DND-41 (cell line): Measurements from ENCODE around the gene ADAMTS3.

ENCODE experiments used
- ATAC-seq: fragments of 200-7000 bp; cut with Tn5 transposase; 3 replicates; pipeline ENCODE4 v1.9.1; 2021; ENCODE audit warnings: low read depth; ENCODE audit not compliant: insufficient read depth
- DNase-seq: peaks from one replicate; pipeline ENCODE4 v3.0.0-alpha.2; 2020
- H2AFZ ChIP-seq: 2 replicates; pipeline ENCODE4 v1.6.0; 2012; ENCODE audit warnings: low read depth, low read length
- H3K27ac ChIP-seq: 2 replicates; pipeline ENCODE4 v1.5.1; 2012; ENCODE audit warnings: low read length, inconsistent platforms
- H3K27me3 ChIP-seq: fragments of 200-600 bp; sonication (generic); 2 replicates; pipeline ENCODE4 v1.6.0; 2012; ENCODE audit warnings: low read length, mild to moderate bottlenecking, inconsistent platforms; ENCODE audit not compliant: insufficient read depth, poor library complexity
- H3K36me3 ChIP-seq: 2 replicates; pipeline ENCODE4 v1.5.1; 2012; ENCODE audit warnings: low read length, inconsistent platforms; ENCODE audit not compliant: insufficient read depth
- H3K4me1 ChIP-seq: 2 replicates; pipeline ENCODE4 v1.5.1; 2012; ENCODE audit warnings: mild to moderate bottlenecking, low read length; ENCODE audit not compliant: insufficient read depth
- H3K4me2 ChIP-seq: 2 replicates; pipeline ENCODE4 v1.6.0; 2012; ENCODE audit warnings: mild to moderate bottlenecking, moderate library complexity, low read length, inconsistent platforms; ENCODE audit not compliant: insufficient read depth
- H3K4me3 ChIP-seq, 2 experiments: fragments of 200-600 bp in 1 of 2; shearing (Covaris generic) in 1 of 2; 2 replicates each; pipeline ENCODE4 v1.5.1; 2012 to 2016; ENCODE audit warnings: inconsistent platforms in 2 of 2, low read length in 2 of 2, mild to moderate bottlenecking in 2 of 2, low read depth in 1 of 2, moderate library complexity in 1 of 2
- H3K79me2 ChIP-seq: 2 replicates; pipeline ENCODE4 v1.6.0; 2012; ENCODE audit warnings: low read length, inconsistent platforms; ENCODE audit not compliant: insufficient read depth
- H3K9ac ChIP-seq: 2 replicates; pipeline ENCODE4 v1.6.0; 2012; ENCODE audit warnings: low read depth, mild to moderate bottlenecking, inconsistent platforms, low read length, moderate library complexity
- H3K9me3 ChIP-seq: 2 replicates; pipeline ENCODE4 v1.5.1; 2012; ENCODE audit warnings: low read length, moderate library complexity, mild to moderate bottlenecking, inconsistent platforms; ENCODE audit not compliant: insufficient read depth, severe bottlenecking
- H4K20me1 ChIP-seq: 2 replicates; pipeline ENCODE4 v1.6.0; 2012; ENCODE audit warnings: low read length; ENCODE audit not compliant: insufficient read depth
- CTCF ChIP-seq: IDR thresholded peaks from 2 replicates; pipeline ENCODE4 v1.5.1; 2012; ENCODE audit warnings: borderline replicate concordance, low read length, moderate library complexity, mild to moderate bottlenecking; ENCODE audit not compliant: poor library complexity, severe bottlenecking; ENCODE audit errors: extremely low read depth
- EZH2 ChIP-seq: IDR thresholded peaks from 3 replicates; pipeline ENCODE4 v1.6.1; 2012; ENCODE audit warnings: borderline replicate concordance, low read depth, mild to moderate bottlenecking, moderate library complexity, low read length, inconsistent platforms; ENCODE audit not compliant: severe bottlenecking

Gene ADAMTS3

DNA sequence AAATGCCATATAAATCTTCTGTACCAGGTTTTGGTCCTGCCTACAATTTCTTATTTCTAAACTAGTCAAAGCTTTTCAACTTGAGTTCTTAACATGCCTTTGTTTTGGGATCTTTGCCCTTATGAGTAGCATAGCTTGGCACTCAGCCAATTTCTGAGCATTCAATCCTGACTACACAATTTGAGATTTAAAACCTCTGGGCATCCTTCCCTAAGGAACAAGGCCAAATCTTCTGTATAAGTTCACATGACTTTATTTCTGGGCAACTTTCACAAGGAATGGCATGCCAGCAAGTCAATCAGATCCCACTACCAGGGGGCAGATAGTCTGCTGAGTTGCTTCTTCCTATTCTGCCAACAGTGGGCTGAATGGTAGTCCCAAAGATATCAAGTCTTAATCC lies 254.2 kb downstream of the ADAMTS3 start:
- H2AFZ ChIP-seq = no peak overlapping the region
- no peaks in the 10 kb centered on the region for H3K4me1 ChIP-seq
- H3K79me2 ChIP-seq = no peaks in the 10 kb centered on the region
- H3K36me3 ChIP-seq = no peaks in the 10 kb centered on the region
- H3K9me3 ChIP-seq = no peaks in the 10 kb centered on the region
- ATAC-seq (no peak), DNase-seq (no peak)
- H3K27me3 ChIP-seq = no peaks in the 10 kb centered on the region
- H3K4me3 ChIP-seq = no peak overlapping the region
- no peak overlapping the region for H3K4me2 ChIP-seq
- H3K27ac ChIP-seq = no peak overlapping the region
- H4K20me1 ChIP-seq = no peaks in the 10 kb centered on the region
- no peak overlapping the region for H3K9ac ChIP-seq
- no peak for TF ChIP-seq CTCF
- no peak for TF ChIP-seq EZH2

DNA sequence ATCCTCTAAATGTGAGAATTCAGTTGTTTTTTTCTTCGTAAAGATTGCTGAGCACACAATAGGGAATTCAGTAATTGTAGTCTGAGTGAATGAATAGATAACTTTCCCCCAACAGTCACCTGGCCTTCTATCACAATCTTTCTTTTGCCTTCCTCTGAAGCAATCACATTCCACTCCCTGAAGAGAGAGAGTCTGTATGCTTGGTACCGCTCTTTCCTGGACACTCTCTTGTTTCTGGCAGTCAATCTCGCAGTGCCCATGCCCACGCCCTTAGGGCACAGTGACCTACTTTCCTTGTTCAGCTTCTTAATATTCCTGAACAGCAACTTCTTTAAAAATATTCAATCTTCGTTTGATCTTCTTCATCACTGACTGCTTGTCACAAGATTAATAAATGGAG lies 255.9 kb downstream of the ADAMTS3 start:
- Histone ChIP-seq H3K9ac (no peak overlapping the region), H3K27me3 (no peaks in the 10 kb centered on the region), H3K9me3 (no peaks in the 10 kb centered on the region), H3K79me2 (no peaks in the 10 kb centered on the region), H4K20me1 (no peaks in the 10 kb centered on the region), H2AFZ (no peak overlapping the region), H3K36me3 (no peaks in the 10 kb centered on the region), H3K27ac (no peak overlapping the region), H3K4me1 (no peaks in the 10 kb centered on the region), H3K4me3 (no peak overlapping the region), H3K4me2 (no peak overlapping the region)
- TF ChIP-seq CTCF (no peak), EZH2 (no peak)
- ATAC-seq = no peak
- no peak for DNase-seq

- DNase-seq (no peak), ATAC-seq (no peak)
- Histone ChIP-seq H3K27ac (no peak overlapping the region), H3K9ac (no peak overlapping the region), H2AFZ (no peak overlapping the region), H3K9me3 (no peaks in the 10 kb centered on the region), H3K4me2 (no peak overlapping the region), H3K79me2 (no peaks in the 10 kb centered on the region), H4K20me1 (no peaks in the 10 kb centered on the region), H3K36me3 (no peaks in the 10 kb centered on the region), H3K27me3 (no peaks in the 10 kb centered on the region), H3K4me3 (no peak overlapping the region), H3K4me1 (no peaks in the 10 kb centered on the region)
- TF ChIP-seq EZH2 (no peak), CTCF (no peak)
Observed at GRCh38 chr4:72312032-72312650, 256.9 kb downstream of the ADAMTS3 start.
